GM18520 (cell line): ENCODE measurements around the gene ANKRD31.
"Not testable (repeated sequence)": the region's sequence is repeated elsewhere in the genome, so short reads cannot be mapped to it uniquely, and the experiment has no call there.

ENCODE experiments used
- ATAC-seq: cut with Tn5 transposase; IDR thresholded peaks from one replicate; pipeline ENCODE4 v1.9.1; 2021; ENCODE audit not compliant: unreplicated experiment

ANKRD31 gene

GRCh38 chr5:75235711-75236110, 967 bp downstream of the ANKRD31 start:
- no peak for ATAC-seq

DNA sequence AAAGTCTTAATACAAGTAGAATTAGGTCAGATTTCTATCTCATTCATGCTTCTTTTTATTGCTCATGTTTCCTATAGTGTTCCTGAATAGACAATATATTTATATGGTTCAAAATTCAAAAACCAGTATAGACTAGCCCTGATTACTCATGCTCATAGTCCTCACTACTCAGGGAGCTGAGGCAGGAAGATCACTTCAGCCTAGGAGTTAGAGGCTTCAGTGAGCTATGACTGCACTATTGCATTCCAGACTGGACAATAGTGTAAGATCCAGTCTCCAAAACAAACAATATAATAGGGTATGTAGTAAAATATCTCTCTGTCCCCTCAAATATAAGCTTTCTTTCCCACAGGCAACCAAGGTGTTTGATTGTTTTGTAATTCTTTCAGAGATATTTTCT, 2.4 kb downstream of the ANKRD31 start:
- ATAC-seq, result no peak

DNA sequence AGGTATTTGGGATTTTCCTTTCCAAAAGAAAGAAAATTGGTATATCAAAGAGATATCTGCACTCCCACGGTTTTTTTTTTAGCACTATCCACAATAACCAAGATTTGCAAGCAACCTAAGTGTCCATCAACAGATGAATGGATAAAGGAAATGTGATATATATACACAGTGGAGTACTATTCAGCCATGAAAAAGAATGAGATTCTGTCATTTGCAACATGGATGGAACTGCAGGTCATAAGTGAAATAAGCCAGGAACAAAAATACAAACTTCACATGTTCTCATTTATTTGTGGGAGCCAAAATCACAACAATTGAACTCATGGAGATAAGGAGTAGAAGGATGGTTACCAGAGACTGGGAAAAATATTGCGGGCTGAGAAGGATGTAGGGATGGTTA, 9.8 kb downstream of the ANKRD31 start:
- no peak for ATAC-seq

- no peak for ATAC-seq
Measured at GRCh38 chr5:75225506-75225905, 11.2 kb downstream of the ANKRD31 start.

- not testable (repeated sequence) for ATAC-seq
Measured at GRCh38 chr5:75220787-75221186, 15.9 kb downstream of the ANKRD31 start.

DNA sequence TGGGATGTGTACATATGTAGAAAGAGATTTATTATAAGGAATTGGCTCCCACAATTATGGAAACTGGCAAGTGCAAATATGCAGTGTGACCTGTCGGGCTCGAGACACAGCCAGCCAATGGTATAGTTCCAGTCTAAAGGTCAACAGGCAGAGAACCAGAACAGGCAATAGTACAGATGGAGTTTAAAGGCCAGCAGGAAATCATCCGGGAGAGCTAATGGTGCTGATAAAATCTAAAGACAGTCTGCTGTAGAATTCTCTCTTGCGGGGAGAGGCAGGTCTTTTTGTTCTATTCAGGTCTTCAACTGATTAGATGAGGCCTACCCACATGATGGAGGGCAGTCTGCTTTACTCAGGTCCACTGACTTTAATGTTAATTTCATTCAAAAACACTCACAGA, 21.8 kb downstream of the ANKRD31 start:
- no peak for ATAC-seq

- no peak for ATAC-seq
Measured at GRCh38 chr5:75214409-75214808, 22.3 kb downstream of the ANKRD31 start.

DNA sequence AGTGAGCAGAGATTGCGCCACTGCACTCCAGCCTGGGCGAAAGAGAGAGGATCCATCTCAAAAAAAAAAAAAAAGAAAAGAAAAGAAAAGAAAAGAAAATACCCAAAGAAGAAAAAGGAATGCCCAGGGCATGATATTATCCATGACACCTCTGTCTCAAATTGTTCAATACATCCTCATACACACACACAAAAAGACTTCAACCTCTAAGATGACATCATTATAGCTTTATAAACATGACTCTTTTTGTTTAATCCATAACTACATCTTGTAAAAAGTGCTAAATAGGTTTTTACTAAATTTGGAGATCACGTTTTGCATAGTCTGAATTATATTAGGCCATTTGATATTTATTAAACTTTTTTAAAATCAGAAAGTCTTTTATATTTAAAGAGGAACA, 33.1 kb downstream of the ANKRD31 start:
- no peak for ATAC-seq

- ATAC-seq, result no peak
Measured at GRCh38 chr5:75202935-75203334, 33.7 kb downstream of the ANKRD31 start.

DNA sequence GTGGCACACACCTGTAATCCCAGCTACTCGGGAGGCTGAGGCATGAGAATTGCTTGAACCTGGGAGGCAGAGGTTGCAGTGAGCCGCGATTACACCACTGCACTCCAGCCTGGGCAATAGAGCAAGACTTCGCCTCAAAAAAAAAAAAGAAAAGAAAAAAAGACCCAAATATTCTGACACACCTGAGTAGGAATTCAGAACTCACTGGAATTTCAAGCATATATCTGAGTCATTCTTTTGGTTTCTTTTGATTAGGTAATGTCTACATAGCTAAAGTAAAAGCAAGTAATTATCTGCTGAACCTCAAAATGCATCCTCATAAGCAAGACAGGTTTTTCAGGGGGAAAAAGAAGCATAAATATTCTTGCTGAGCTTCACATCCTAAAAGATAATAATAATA, 35.9 kb downstream of the ANKRD31 start:
- ATAC-seq, result no peak

GRCh38 chr5:75199946-75200345, 36.7 kb downstream of the ANKRD31 start:
- no peak for ATAC-seq

DNA sequence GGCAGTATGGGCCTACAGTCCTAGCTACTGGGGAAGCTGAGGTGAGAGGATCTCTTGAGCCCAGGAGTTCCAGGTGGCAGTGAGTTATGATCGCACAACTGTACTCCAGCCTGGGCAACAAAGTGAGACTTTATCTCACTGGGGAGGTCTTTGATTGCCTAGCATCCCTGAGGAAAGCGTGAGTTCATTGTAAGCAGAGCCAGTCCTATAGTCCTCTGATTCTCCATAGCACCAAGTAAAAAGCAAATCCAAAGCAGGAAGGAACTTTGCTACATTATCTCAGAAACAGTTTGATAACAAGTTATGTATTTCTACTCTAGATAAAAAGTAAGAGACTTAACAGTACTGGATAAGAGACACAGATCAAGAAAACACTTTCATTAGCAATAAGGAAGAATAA, 37.6 kb downstream of the ANKRD31 start:
- no peak for ATAC-seq

DNA sequence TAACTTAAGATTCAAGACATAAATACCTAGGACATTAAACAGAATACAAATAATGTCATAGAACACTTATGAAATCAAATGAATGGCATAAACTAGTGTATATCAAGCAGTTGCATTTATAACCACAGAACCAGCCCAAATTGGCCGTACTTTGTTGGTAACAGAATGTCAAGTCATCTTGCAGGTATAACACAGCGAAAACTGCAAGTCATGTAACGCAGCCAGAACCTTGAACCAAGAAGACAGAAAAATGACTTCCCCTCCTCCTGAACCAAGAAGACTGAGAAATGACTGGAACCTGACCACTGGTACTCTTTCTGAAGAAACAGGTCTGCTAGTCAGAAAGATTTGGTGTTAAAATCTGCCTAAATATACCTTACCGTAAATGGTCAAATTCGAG, 38.9 kb downstream of the ANKRD31 start:
- ATAC-seq, result no peak

DNA sequence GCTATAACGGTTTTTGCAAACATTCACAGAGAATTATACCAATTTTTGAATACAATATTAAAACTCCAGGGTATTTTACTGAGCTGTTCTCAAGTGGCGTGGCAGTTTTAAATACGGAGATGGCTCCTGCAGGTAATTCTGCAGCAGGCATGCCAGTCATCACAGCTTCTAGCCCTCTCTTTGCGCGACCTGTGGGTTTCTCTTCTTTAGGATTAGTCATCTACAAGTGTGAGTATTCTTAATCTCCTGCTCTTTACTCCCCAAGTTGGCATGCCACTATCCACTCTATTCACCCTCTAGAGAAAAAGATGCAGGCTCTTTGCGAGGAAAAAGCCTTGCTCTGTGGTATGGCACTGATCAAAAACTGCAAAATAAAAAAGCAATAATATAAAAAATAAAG, 43.9 kb downstream of the ANKRD31 start:
- no peak for ATAC-seq

GRCh38 chr5:75192264-75192663, 44.4 kb downstream of the ANKRD31 start:
- ATAC-seq, result no peak

DNA sequence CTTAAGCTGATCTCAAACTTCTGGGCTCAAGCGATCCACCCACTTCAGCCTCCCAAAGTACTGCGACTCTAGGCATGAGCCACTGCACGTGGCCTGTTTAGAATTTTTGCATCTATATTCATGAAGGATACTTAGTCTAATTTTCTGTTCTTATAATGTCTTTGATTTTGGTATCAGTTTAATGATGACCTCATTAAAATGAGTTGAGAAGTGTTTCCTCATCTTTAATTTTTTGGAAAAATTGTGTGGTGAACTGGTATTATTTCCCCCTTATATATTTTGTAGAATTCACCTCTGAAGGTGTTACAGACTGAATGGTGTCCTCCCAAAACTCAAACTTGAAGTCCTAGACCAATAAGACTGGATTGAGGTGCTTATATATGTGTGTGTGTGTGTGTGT, 46.5 kb downstream of the ANKRD31 start:
- no peak for ATAC-seq

- ATAC-seq, result no peak
Measured at GRCh38 chr5:75189353-75189752, 47.3 kb downstream of the ANKRD31 start.

- no peak for ATAC-seq
Measured at GRCh38 chr5:75185763-75186162, 50.9 kb downstream of the ANKRD31 start.

GRCh38 chr5:75176009-75176408, 60.7 kb downstream of the ANKRD31 start:
- ATAC-seq, result not testable (repeated sequence)

DNA sequence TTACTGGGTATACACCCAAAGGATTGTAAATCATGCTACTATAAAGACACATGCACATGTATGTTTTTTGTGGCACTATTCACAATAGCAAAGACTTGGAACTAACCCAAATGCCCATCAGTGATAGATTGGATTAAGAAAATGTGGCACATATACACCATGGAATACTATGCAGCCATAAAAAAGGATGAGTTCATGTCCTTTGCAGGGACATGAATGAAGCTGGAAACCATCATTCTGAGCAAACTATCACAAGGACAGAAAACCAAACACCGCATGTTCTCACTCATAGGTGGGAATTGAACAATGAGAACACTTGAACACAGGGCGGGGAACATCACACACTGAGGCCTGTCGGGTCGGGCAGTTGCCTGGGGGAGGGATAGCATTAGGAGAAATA, 61.8 kb downstream of the ANKRD31 start:
- ATAC-seq, result not testable (repeated sequence)

DNA sequence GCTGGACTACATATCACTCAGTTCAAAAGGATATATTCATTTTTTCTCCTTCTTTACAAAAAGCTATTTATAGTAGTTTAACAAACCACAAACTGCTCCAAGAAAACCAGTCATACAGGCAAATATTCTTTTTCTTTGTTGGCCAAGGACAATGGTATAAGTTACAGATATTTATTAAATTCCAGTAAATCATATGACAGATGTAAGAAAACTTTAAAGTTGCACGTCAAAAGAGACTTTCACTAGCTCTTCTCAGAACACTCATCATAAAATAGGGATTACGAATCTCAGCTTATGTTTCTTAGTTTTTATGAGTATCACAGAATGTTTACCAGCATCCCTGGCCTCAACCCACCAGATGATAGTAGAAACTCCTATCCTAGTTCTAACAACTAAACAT, 67.2 kb downstream of the ANKRD31 start:
- no peak for ATAC-seq

DNA sequence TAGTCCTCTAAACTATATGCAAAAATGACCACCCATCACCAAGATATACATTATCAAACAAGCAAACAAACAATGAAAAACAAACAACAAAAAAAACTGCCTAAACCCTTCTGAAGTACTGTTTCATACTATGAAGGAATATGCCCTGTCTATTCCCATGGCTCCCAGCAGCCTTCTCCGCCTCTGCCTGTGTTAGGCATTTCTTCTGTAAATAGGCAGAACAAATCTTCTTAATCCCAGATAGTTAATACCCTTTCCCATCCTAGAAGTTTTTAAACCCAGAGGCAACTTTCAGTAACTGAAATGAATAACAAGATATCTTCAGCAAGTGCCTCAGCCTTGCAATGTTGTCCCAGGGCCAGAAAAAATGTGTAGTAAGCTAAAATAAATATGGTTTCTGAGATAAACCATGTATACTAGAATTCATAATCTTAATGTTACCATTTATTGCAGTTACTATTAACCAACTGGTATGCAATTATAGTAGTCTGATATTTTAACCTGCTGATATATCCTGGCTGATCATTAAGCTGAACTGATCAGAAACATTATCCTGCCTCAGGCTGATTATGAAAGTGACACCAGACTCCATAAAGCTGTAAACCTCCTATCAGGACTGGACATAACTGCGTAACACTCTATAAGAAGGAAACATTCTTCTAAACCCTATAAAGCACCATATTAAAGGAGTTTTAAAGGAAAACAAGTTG, 68.5 kb downstream of the ANKRD31 start:
- no peak for ATAC-seq

GRCh38 chr5:75167345-75167744, 69.3 kb downstream of the ANKRD31 start:
- ATAC-seq, result no peak
